Activated CD8-positive, alpha-beta T cell treated with anti-CD3 and anti-CD28 coated beads for 36 hours (primary cell): ENCODE results near the gene SLC26A4. TPM values are rescaled to one million over a fixed set of nuclear protein-coding genes. Genes with fewer than 3 reads are reported as not detected.
A peak's percentile ranks its signal among the peaks of the same experiment; 100 is the strongest.

Source experiments
- ATAC-seq: fragments of 200-7000 bp; cut with Tn5 transposase; one replicate; pipeline ENCODE4 v1.10.0; 2021; ENCODE audit warnings: mild to moderate bottlenecking, moderate library complexity
- CTCF ChIA-PET: fragments of 350-600 bp; sonication (Branson Sonifier 250); formaldehyde crosslinking; loops from one replicate; lab custom pipeline; 2021; ENCODE audit warnings: antibody characterized with exemption; lab: Charles Lee
- POLR2A ChIA-PET: fragments of 350-600 bp; sonication (Branson Sonifier 250); formaldehyde crosslinking; loops from one replicate; lab custom pipeline; 2021; ENCODE audit warnings: antibody characterized with exemption; lab: Charles Lee
- DNase-seq: peaks from one replicate; pipeline ENCODE4 v3.0.0-alpha.2; 2020
- H3K27ac Mint-ChIP-seq: one replicate; pipeline ENCODE4 v1.8.0; 2021; ENCODE audit warnings: mild to moderate bottlenecking, mixed read lengths
- H3K27me3 Mint-ChIP-seq: one replicate; pipeline ENCODE4 v1.8.0; 2021; ENCODE audit warnings: mixed read lengths
- H3K36me3 Mint-ChIP-seq: one replicate; pipeline ENCODE4 v1.8.0; 2021; ENCODE audit warnings: low read depth, mixed read lengths
- H3K4me1 Mint-ChIP-seq: one replicate; pipeline ENCODE4 v1.8.0; 2021; ENCODE audit warnings: low read depth, mixed read lengths
- H3K4me3 Mint-ChIP-seq: one replicate; pipeline ENCODE4 v1.8.0; 2021; ENCODE audit warnings: mild to moderate bottlenecking, moderate library complexity, mixed read lengths
- H3K9me3 Mint-ChIP-seq: one replicate; pipeline ENCODE4 v1.8.0; 2021; ENCODE audit warnings: mixed read lengths
- CTCF ChIP-seq: fragments of 200-600 bp; IDR thresholded peaks from one replicate; pipeline ENCODE4 v1.8.0; 2022; ENCODE audit warnings: antibody characterized with exemption, mild to moderate bottlenecking
- intact Hi-C: fragments of 100-400 bp; cut with micrococcal nuclease; formaldehyde crosslinking; loops from one replicate; pipeline ENCODE4 v1.10.0; 2022
- total RNA-seq, 2 experiments: library from RNA; stranded (reverse); gene quantifications; one replicate each; pipeline ENCODE4 v1.2.3, GENCODE V29; 2021

SLC26A4 gene
- total RNA-seq, 2 experiments from 2014 or later = 1.0 to 2.0 TPM

GRCh38 chr7:107622429-107622828 is 38.2 kb upstream of the SLC26A4 start:
- H3K27ac Mint-ChIP-seq = no peak overlapping the region
- no peaks in the 10 kb centered on the region for H3K36me3 Mint-ChIP-seq
- H3K9me3 Mint-ChIP-seq = no peaks in the 10 kb centered on the region
- POLR2A ChIA-PET = no interaction called here
- CTCF ChIA-PET = no interaction called here
- ATAC-seq = peak; percentile 67
- intact Hi-C loops = no loop called here
- DNase-seq = no peak
- H3K4me3 Mint-ChIP-seq = no peak overlapping the region
- no peaks in the 10 kb centered on the region for H3K4me1 Mint-ChIP-seq
- TF ChIP-seq CTCF = no peak
- H3K27me3 Mint-ChIP-seq = no peaks in the 10 kb centered on the region

- H3K27ac Mint-ChIP-seq = no peak overlapping the region
- DNase-seq = no peak
- no peaks in the 10 kb centered on the region for H3K9me3 Mint-ChIP-seq
- ATAC-seq = no peak
- H3K4me3 Mint-ChIP-seq = no peak overlapping the region
- H3K4me1 Mint-ChIP-seq = no peaks in the 10 kb centered on the region
- H3K27me3 Mint-ChIP-seq = no peaks in the 10 kb centered on the region
- TF ChIP-seq CTCF = no peak
- CTCF ChIA-PET = no interaction called here
- H3K36me3 Mint-ChIP-seq = no peaks in the 10 kb centered on the region
- intact Hi-C loops = no loop called here
- POLR2A ChIA-PET = no interaction called here
These were observed 37.7 kb upstream of the SLC26A4 start for GRCh38 chr7:107622894-107623293.

- H3K4me1 Mint-ChIP-seq = no peaks in the 10 kb centered on the region
- H3K4me3 Mint-ChIP-seq = no peak overlapping the region
- no peaks in the 10 kb centered on the region for H3K9me3 Mint-ChIP-seq
- no peak overlapping the region for H3K27ac Mint-ChIP-seq
- CTCF ChIA-PET = no interaction called here
- no peak for DNase-seq
- no peaks in the 10 kb centered on the region for H3K27me3 Mint-ChIP-seq
- intact Hi-C loops = no loop called here
- POLR2A ChIA-PET = no interaction called here
- TF ChIP-seq CTCF = no peak
- no peaks in the 10 kb centered on the region for H3K36me3 Mint-ChIP-seq
- no peak for ATAC-seq
These were observed 33.6 kb upstream of the SLC26A4 start for GRCh38 chr7:107627002-107627401.

GRCh38 chr7:107628461-107629064 is 32.1 kb upstream of the SLC26A4 start:
- POLR2A ChIA-PET = no interaction called here
- DNase-seq = no peak
- CTCF ChIA-PET = no interaction called here
- no peaks in the 10 kb centered on the region for H3K9me3 Mint-ChIP-seq
- no peaks in the 10 kb centered on the region for H3K4me1 Mint-ChIP-seq
- H3K36me3 Mint-ChIP-seq = no peaks in the 10 kb centered on the region
- ATAC-seq = no peak
- TF ChIP-seq CTCF = no peak
- intact Hi-C loops = no loop called here
- H3K4me3 Mint-ChIP-seq = no peak overlapping the region
- no peaks in the 10 kb centered on the region for H3K27me3 Mint-ChIP-seq
- no peak overlapping the region for H3K27ac Mint-ChIP-seq

GRCh38 chr7:107630342-107630741 is 30.3 kb upstream of the SLC26A4 start:
- Mint-ChIP-seq H3K9me3 (no peaks in the 10 kb centered on the region), H3K27ac (no peak overlapping the region)
- POLR2A ChIA-PET = no interaction called here

More at GRCh38 chr7:107630342-107630741, 30.3 kb upstream of the SLC26A4 start:
- Mint-ChIP-seq H3K27me3 (peaks cover 1% of the 10 kb centered on the region), H3K36me3 (no peaks in the 10 kb centered on the region), H3K4me1 (no peaks in the 10 kb centered on the region), H3K4me3 (no peak overlapping the region)
- CTCF ChIA-PET = no interaction called here
- no peak for TF ChIP-seq CTCF
- intact Hi-C loops = no loop called here
- DNase-seq (no peak), ATAC-seq (no peak)
